NCI-H146 (cell line): ENCODE measurements around the gene HIVEP2.
A peak's percentile ranks its signal among the peaks of the same experiment; 100 is the strongest.

Experiments
- DNase-seq: peaks from one replicate; lab custom pipeline; 2025; lab: John Stamatoyannopoulos, UW

Gene HIVEP2

GRCh38 chr6:142944124-142945048 is 590 bp downstream of the HIVEP2 start:
- peak; percentile 15 for DNase-seq

GRCh38 chr6:142943711-142944123 is 1.3 kb downstream of the HIVEP2 start:
- no peak for DNase-seq

- no peak for DNase-seq
These were observed 2.2 kb downstream of the HIVEP2 start for GRCh38 chr6:142942805-142943227.

- no peak for DNase-seq
These were observed 2.7 kb downstream of the HIVEP2 start for GRCh38 chr6:142942238-142942637.

- no peak for DNase-seq
These were observed 4.0 kb downstream of the HIVEP2 start for GRCh38 chr6:142941018-142941417.

- DNase-seq = no peak
These were observed 4.5 kb downstream of the HIVEP2 start for GRCh38 chr6:142940487-142940886.

GRCh38 chr6:142938510-142938909 is 6.5 kb downstream of the HIVEP2 start:
- DNase-seq = no peak

GRCh38 chr6:142937986-142938385 is 7.0 kb downstream of the HIVEP2 start:
- DNase-seq = no peak

- DNase-seq = no peak
These were observed 9.1 kb downstream of the HIVEP2 start for GRCh38 chr6:142935553-142936517.

GRCh38 chr6:142934599-142934998 is 10.4 kb downstream of the HIVEP2 start:
- DNase-seq = no peak

- no peak for DNase-seq
These were observed 10.9 kb downstream of the HIVEP2 start for GRCh38 chr6:142934106-142934505.

- no peak for DNase-seq
These were observed 11.3 kb downstream of the HIVEP2 start for GRCh38 chr6:142933701-142934100.

GRCh38 chr6:142932889-142933288 is 12.1 kb downstream of the HIVEP2 start:
- no peak for DNase-seq

- DNase-seq = no peak
These were observed 15.1 kb downstream of the HIVEP2 start for GRCh38 chr6:142929751-142930358.

GRCh38 chr6:142927904-142928303 is 17.1 kb downstream of the HIVEP2 start:
- DNase-seq = no peak

- DNase-seq = no peak
These were observed 17.8 kb downstream of the HIVEP2 start for GRCh38 chr6:142927271-142927580.

- DNase-seq = peak; percentile 35
These were observed 18.3 kb downstream of the HIVEP2 start for GRCh38 chr6:142926494-142927270.

- DNase-seq = no peak
These were observed 18.8 kb downstream of the HIVEP2 start for GRCh38 chr6:142926177-142926493.

GRCh38 chr6:142925575-142926110 is 19.3 kb downstream of the HIVEP2 start:
- DNase-seq = no peak

GRCh38 chr6:142918339-142919042 is 26.5 kb downstream of the HIVEP2 start:
- no peak for DNase-seq

- DNase-seq = no peak
These were observed 28.1 kb downstream of the HIVEP2 start for GRCh38 chr6:142916881-142917280.
